ENCODE data around the gene RPS2.

RPS2 gene

DNA sequence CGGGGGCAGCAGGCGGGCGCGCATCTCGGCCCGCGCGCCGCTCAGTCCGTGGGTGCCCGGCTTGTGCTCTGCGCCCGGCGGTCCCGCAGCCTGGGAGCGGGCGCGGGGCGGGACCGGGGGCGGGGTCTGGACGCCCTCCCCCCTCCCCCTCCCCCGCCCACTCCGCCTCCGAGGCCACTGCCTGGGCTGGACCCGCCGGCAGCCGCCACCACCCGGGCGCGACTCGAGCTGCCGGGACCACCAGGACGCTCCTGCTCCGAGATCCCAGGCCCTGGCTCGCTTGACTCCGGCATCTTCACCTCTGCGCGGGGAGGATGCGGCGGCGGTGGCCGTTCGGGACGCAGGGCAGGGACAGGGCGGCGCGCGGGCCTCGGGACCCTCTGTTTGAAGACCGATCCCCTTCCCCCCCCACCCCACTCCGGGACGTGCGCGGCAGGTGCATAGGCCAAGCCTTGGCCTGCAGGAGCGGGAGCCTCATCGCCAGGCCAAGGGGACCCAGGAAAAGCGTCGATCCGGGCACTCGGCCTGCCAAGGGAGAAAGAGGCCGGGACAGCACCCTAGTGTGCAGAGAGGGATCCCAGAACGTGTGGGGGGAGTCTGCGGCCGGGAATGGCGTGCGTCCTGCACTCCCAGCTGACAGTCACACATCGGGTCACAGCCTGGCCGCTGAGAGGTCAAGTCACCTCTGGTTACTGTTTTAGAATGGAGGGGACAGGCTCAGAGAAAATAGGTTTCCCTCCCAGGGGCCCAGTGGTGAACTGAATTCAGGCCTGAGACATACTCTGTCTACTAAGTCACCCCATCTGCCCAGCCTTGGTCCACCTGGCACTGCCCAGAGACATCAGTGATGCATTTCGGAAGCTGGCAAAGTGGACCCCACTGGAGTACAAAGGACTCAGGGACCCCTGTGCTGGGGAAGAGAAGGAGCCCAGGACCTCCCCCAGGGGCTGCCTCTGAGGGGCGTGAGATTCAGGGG is 46.0 kb downstream of the RPS2 start, which contains the start of gene HS3ST6:
TSS of gene HS3ST6 (minus strand) at position 65 of the 976 bp plus-strand sequence. CDS start 92 bp downstream, outside the sequence.
- DNase-seq, result no peak

DNA sequence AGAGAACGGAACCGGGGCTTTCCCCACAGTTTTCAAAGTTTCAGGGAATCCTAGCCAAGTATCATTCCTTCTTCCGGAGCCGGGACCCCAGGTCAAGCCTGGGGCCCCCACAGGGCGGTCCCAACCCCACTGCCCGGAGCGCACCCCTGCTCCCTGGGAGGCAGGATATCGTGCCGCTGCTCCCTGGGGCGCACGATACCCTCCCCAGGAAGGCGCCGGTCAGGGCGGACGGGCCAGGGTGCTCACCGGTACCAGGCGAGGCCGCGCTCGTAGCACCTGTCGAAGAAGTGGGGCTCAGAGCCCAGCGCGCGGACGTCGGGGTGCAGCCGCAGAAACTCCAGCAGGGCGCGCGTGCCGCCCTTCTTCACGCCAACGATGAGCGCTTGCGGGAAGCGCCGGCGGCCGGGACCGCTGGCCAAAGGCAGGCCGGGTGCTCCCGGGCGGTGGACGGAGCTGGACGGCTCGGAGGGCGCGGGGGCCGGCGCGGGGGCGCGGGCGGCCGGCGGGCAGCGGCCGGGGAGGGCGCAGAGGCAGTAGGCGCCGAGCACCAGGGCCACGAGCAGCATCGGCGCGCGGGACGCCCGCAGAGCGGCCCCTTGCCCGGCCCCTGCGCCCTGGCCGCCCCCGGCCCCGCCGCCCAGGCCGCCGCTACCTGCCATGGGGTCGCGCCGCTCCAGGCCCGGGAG is 46.8 kb downstream of the RPS2 start:
- no peak for DNase-seq

DNA sequence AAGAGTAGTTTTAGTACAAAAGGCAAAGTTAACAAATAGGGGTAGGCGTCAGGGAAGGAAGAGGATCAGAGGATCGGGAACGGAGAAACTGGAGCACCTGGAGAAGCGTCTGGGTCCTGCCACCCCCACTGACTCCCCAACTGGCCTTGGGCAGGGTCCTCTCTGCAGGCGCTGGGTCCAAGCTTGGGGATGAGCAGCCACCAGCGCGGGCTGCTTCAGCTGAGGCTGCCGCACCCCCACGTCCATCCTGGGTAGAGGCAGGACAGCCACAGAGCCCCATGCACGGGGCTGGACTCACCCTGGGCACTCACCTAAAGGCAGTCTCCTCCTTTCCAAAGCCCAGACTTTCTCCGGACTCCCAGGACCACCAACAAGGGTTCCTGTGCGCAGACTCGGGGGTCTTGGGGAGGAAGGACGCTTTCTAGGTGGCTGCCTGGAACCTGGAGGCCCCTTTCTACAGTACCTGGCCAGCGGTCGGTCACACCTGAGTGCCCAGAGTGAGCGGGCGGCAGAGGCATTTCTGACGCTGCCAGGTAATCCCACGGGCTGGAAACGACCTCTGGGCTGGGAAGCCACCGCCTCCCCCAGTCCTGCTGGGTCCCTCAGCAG is 47.5 kb downstream of the RPS2 start:
- no peak for DNase-seq

DNA sequence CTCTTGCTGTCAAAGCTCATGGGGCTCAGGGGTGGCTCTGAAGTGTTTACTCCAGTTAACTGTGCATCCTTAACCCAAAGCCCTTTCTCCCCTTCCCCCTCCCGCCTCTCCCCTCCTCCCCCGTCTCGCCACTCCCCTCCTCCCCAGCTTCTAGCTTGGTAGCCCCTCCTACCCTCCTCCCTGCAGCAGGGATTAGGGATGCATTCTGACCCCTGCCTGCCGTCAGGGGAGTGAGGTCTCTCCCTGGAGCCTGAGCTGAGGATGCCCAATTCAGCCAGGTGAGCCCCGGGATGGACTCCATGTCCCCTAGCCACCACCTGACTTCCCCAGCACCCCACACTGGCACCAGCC is 48.0 kb downstream of the RPS2 start:
- no peak for DNase-seq

DNA sequence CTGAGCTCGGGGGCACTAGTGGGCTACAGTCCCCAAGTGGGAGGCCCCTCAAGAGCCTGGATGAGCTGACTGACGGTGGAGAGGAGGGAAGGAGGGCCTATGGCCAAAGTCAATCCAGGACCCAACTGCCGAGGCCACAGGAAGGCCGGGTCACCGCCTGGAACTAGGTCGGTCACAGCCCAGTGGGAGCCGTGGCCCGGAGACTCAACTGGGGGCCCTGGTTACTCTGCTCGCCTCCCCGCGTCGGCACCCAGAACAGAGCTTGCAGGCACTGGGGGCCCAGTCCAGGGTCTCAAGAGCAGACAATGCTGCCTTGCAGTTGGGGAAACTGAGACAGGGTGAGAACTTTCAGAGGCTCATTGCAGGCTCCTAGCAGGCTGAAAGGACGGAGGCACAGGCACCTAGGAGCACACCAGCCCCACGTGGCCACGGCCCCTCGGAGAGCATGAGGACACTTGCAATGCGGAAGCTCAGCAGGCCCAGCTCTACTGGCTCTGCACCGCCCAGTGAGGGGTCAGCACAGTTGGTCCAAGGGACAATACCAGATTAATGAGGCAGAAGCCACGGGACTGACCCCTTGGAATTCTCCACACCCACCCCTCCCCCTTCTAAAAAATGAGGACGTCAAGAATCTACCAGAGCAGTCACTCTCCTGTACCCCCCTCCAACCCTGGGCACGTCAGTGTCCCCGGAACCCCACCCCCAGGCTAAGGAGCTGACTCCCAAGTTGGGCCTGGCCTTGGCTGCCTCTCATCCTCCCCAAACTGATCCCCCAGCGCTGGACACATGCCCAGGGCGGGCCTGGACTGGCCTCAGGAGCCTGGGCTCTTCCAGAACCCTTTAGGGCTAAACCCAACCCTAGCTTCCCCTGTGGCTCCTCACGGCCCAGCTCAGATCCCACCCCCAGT is 48.6 kb downstream of the RPS2 start:
- DNase-seq, result no peak

DNA sequence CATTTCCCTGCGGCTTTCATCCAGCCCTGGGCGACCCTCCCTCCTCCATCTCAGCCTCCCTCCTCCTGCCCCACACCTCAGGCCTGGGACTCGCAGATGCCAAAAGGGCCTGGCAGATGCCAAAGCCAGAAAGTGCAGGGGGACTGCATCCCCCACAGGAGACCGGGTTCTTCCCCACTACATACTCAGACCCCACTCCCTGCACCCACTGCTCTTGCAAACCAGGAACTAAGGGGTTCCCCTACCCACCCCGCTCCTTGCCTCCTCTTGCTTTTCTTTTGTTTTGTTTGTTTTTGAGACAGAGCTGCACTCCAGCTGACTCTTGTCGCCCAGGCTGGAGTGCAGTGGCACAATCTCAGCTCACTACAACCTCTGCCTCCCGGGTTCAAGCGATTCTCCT is 49.6 kb downstream of the RPS2 start:
- DNase-seq, result no peak

DNA sequence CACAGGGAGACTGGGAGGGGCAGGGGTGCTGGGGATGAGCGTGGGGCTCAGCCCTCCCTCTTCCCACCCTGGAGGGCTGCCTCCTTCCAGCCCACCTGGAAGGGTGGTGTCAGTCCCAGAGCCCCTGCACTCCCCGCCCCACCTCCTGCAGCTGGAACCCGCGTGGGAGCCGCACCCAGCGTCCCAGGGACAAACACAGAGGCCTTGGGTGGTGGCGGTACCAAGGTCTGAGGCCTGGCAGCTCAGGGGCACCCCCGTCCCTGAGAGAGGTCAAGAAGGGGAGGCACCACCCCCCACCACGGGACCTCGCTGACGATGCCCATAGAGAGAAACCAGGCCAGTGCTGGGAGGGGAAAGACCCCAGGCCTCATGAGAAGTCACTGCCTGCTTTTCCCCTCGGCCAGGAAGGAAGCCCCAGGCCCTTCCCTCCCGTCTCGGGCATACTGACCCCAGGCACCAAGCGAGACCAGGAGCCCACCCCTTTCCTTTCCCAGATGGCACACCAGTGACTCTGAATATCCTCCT is 50.5 kb downstream of the RPS2 start:
- DNase-seq, result no peak

DNA sequence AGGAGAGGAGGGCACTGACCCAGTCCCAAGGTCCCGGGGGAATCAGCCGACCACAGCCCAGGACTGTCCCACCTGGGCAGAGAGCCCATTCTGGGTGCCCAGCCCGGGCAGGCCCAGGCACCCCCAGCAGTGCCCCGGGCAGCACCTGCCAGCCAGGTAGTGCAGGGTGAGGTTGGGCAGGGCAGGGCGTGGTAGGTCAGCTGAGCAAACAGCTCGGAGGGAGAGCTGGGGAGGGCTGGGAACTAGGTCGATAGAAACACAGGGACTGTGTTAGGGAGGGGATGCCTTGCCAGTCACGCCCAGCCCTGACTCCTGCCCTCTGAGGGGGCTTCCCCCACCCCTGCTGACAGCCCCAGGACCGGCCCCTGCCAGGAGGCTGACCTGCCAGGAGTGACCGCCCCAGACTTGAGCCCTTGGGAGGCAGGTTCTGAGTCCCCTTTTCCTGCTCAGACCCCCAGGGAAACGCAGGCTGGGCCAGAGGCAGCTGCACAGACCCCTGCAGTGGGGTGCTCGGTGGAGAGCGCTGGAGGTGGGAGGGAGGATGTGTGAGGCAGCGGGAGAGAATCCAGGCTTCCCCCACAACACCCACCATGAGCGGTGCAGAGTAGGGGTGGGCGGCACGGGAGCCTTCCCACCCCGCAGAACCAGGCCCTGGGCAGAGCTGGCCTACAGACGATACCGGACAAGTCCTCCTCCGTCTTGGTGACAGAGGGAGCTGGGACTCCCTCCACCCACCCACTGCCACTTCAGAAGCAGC is 51.1 kb downstream of the RPS2 start:
- peak; percentile 59 for DNase-seq

DNA sequence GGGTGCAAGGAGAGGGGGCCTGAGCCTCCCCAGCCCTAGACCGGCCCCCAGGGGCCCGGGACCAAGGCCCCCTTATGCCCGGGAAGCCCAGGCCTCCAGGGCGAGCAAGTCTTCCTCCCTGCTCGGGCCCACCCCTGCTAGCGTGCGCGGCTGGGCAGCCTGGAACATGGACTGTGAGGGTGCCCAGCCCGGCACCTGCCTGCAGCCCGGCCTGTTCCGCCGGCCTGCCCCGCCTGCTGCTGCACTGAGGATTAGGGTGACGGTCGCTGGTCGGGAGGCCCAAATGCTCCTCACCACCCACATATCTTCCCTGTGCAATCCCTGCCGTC is 52.4 kb downstream of the RPS2 start:
- no peak for DNase-seq

Data from RPMI8226 (cell line).